Ectodermal cell (in vitro differentiated cells): Measurements from ENCODE around the gene OPRM1.

Experiments
- H3K27ac ChIP-seq: 2 replicates; pipeline ENCODE4 v1.7.0; 2013; ENCODE audit warnings: mild to moderate bottlenecking, low read depth, low read length; ENCODE audit not compliant: insufficient read depth, poor library complexity, severe bottlenecking
- H3K27me3 ChIP-seq: 2 replicates; pipeline ENCODE4 v1.7.0; 2013; ENCODE audit warnings: mild to moderate bottlenecking, low read length; ENCODE audit not compliant: insufficient read depth, control insufficient read depth, poor library complexity, severe bottlenecking
- H3K36me3 ChIP-seq: one replicate; pipeline ENCODE4 v1.7.0; 2013; ENCODE audit warnings: low read length; ENCODE audit not compliant: control insufficient read depth, insufficient read depth
- H3K4me1 ChIP-seq: one replicate; pipeline ENCODE4 v1.7.0; 2013; ENCODE audit warnings: low read length; ENCODE audit not compliant: control insufficient read depth, insufficient read depth
- H3K4me3 ChIP-seq: 2 replicates; pipeline ENCODE4 v1.7.0; 2013; ENCODE audit warnings: low read depth, low read length, control low read depth; ENCODE audit not compliant: insufficient read depth
- H3K9me3 ChIP-seq: 2 replicates; pipeline ENCODE4 v1.7.0; 2013; ENCODE audit warnings: mild to moderate bottlenecking, low read length, moderate library complexity; ENCODE audit not compliant: control insufficient read depth
- WGBS, 2 experiments: methylation state at CpG; one replicate each; pipeline ENCODE4 v1.1.7; 2013; ENCODE audit warnings: missing lambda C conversion rate in 2 of 2; 5-methylcytosine and 5-hydroxymethylcytosine counted together

OPRM1 gene

GRCh38 chr6:154245506-154245905 is 206.5 kb downstream of the OPRM1 start:
- 76 to 78% methylated on average over 5 of the region's 5 CpGs for WGBS, 2 experiments
- H3K36me3 ChIP-seq: no peaks in the 10 kb centered on the region
- no peak overlapping the region for H3K4me3 ChIP-seq
- no peaks in the 10 kb centered on the region for H3K27me3 ChIP-seq
- H3K4me1 ChIP-seq: peaks cover 20% of the 10 kb centered on the region
- H3K9me3 ChIP-seq: no peaks in the 10 kb centered on the region
- no peak overlapping the region for H3K27ac ChIP-seq

GRCh38 chr6:154246723-154247118 is 207.7 kb downstream of the OPRM1 start:
- Histone ChIP-seq H3K27me3 (no peaks in the 10 kb centered on the region), H3K4me3 (no peak overlapping the region), H3K4me1 (peaks cover 20% of the 10 kb centered on the region), H3K36me3 (no peaks in the 10 kb centered on the region), H3K9me3 (no peaks in the 10 kb centered on the region), H3K27ac (no peak overlapping the region)
- 94 to 95% methylated on average over 6 to 7 of the region's 7 CpGs for WGBS, 2 experiments

GRCh38 chr6:154247119-154247861 is 208.2 kb downstream of the OPRM1 start:
- 23 to 37% methylated on average over 8 to 10 of the region's 12 CpGs for WGBS, 2 experiments
- H3K27me3 ChIP-seq: no peaks in the 10 kb centered on the region
- no peak overlapping the region for H3K27ac ChIP-seq
- H3K4me1 ChIP-seq: peaks cover 20% of the 10 kb centered on the region
- no peak overlapping the region for H3K4me3 ChIP-seq
- no peaks in the 10 kb centered on the region for H3K36me3 ChIP-seq
- H3K9me3 ChIP-seq: no peaks in the 10 kb centered on the region

GRCh38 chr6:154249499-154250298 is 210.7 kb downstream of the OPRM1 start:
- Histone ChIP-seq H3K27me3 (no peaks in the 10 kb centered on the region), H3K4me1 (peaks cover 11% of the 10 kb centered on the region), H3K4me3 (no peak overlapping the region), H3K36me3 (no peaks in the 10 kb centered on the region), H3K27ac (no peak overlapping the region), H3K9me3 (no peaks in the 10 kb centered on the region)
- WGBS, 2 experiments: 90 to 96% methylated on average over 8 of the region's 8 CpGs

- peaks cover 8% of the 10 kb centered on the region for H3K4me1 ChIP-seq
- H3K9me3 ChIP-seq: no peaks in the 10 kb centered on the region
- WGBS, 2 experiments: 94 to 95% methylated on average over 2 to 4 of the region's 4 CpGs
- H3K36me3 ChIP-seq: no peaks in the 10 kb centered on the region
- no peak overlapping the region for H3K4me3 ChIP-seq
- no peaks in the 10 kb centered on the region for H3K27me3 ChIP-seq
- no peak overlapping the region for H3K27ac ChIP-seq
Observed at GRCh38 chr6:154251116-154251515, 212.1 kb downstream of the OPRM1 start.

GRCh38 chr6:154252678-154253077 is 213.6 kb downstream of the OPRM1 start:
- 90 to 91% methylated on average over 3 of the region's 3 CpGs for WGBS, 2 experiments
- H3K4me3 ChIP-seq: no peak overlapping the region
- no peaks in the 10 kb centered on the region for H3K9me3 ChIP-seq
- H3K27ac ChIP-seq: no peak overlapping the region
- no peaks in the 10 kb centered on the region for H3K27me3 ChIP-seq
- H3K4me1 ChIP-seq: peaks cover under 1% of the 10 kb centered on the region
- no peaks in the 10 kb centered on the region for H3K36me3 ChIP-seq

- Histone ChIP-seq H3K4me1 (no peaks in the 10 kb centered on the region), H3K36me3 (no peaks in the 10 kb centered on the region), H3K27ac (no peak overlapping the region), H3K9me3 (no peaks in the 10 kb centered on the region), H3K27me3 (no peaks in the 10 kb centered on the region), H3K4me3 (no peak overlapping the region)
- 97 to 98% methylated on average over 1 of the region's 1 CpG for WGBS, 2 experiments
Observed at GRCh38 chr6:154257067-154257466, 218.0 kb downstream of the OPRM1 start.

GRCh38 chr6:154258064-154258757 is 219.2 kb downstream of the OPRM1 start:
- Histone ChIP-seq H3K27me3 (no peaks in the 10 kb centered on the region), H3K9me3 (no peaks in the 10 kb centered on the region), H3K36me3 (no peaks in the 10 kb centered on the region), H3K4me1 (no peaks in the 10 kb centered on the region), H3K4me3 (no peak overlapping the region), H3K27ac (no peak overlapping the region)
- 90 to 95% methylated on average over 4 of the region's 4 CpGs for WGBS, 2 experiments

- H3K27me3 ChIP-seq: no peaks in the 10 kb centered on the region
- WGBS, 2 experiments: 91 to 97% methylated on average over 7 of the region's 7 CpGs
- H3K27ac ChIP-seq: no peak overlapping the region
- H3K36me3 ChIP-seq: no peaks in the 10 kb centered on the region
- H3K4me3 ChIP-seq: no peak overlapping the region
- no peaks in the 10 kb centered on the region for H3K4me1 ChIP-seq
- H3K9me3 ChIP-seq: no peaks in the 10 kb centered on the region
Observed at GRCh38 chr6:154261688-154262397, 222.8 kb downstream of the OPRM1 start.
